GM21526 (cell line): ENCODE data around the gene LEFTY2.
"Not testable (repeated sequence)": the region's sequence is repeated elsewhere in the genome, so short reads cannot be mapped to it uniquely, and the experiment has no call there.

ENCODE experiments used
- ATAC-seq: cut with Tn5 transposase; IDR thresholded peaks from one replicate; pipeline ENCODE4 v1.9.1; 2021; ENCODE audit warnings: moderate library complexity; ENCODE audit not compliant: unreplicated experiment, low FRiP score

The LEFTY2 gene

DNA sequence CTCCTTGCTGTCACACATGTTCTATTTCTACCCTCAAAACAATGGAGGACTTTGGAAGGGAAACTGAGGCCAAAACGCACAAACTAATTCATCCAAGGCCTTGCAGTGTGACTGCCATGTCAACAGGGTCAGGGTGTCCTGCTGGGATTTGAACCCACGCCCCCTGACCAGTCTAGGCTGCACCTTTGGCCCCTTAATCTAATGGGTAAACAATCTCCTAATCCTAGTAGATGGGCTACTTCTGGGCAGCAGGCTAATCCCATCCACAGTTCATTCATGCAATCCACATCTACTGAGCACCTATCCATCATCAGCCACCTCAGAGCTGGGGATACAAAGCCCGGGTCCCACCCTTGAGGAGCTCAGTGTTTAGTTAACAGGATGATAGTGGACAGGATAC lies 17.0 kb upstream of the LEFTY2 start:
- no peak for ATAC-seq

DNA sequence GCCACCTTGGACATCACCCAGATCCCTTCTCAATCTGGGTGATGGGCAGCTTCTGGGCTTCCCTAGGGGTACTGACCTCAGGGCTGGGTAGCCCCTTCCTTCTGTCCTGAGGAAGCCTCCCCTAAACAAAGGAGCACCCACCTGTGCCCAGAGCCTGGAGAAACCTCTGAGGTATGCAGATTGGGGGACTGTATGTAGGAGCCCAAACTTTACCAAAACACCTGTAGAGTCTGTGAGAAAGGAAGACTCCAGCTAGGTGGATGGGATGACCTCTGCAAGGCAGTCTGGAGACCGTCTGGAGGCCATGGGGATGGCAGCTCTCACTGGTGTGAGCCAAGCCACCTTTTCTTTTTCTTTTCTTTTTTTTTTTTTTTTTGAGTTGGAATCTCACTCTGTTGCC lies 13.7 kb upstream of the LEFTY2 start:
- ATAC-seq, result no peak

DNA sequence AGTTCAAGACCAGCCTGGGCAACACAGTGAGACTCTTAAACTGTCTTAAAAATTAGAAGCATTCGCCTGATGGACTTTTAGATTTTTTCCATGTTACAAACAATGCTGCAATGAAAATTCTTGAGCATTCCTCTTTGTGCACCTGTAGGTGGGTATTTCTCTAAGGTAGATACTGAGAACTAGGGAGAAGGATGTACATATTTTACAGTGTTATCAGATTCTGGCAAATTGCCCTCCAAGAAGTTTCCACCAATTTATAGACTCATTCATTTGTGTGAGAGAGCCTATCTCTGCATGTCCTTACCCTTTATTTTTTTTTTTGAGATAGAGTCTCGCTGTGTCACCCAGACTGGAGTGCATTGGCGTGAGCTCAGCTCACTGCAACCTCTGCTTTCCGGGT lies 12.3 kb upstream of the LEFTY2 start:
- ATAC-seq, result no peak

- ATAC-seq, result no peak
Observed at GRCh38 chr1:225950905-225951497, 10.0 kb upstream of the LEFTY2 start.

DNA sequence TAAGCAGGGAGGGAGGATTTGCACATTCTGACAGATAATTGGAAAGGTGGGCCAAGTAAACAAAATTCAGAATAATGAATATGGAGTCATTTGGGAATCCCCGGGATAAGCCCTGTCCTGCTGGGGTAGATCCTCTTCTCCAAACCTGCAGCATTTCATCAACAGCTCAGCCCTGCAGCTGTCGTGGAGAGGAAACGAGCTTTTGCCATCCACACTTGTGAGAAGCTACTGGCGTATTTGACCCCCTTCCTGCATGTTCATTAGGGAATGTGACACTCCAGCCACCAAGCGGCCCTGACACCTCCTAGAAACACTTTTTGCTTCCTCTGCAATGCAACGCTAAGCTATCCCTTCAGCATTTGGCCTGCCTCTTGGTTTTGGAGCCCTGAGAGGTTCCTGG lies 8.0 kb upstream of the LEFTY2 start:
- ATAC-seq, result no peak

DNA sequence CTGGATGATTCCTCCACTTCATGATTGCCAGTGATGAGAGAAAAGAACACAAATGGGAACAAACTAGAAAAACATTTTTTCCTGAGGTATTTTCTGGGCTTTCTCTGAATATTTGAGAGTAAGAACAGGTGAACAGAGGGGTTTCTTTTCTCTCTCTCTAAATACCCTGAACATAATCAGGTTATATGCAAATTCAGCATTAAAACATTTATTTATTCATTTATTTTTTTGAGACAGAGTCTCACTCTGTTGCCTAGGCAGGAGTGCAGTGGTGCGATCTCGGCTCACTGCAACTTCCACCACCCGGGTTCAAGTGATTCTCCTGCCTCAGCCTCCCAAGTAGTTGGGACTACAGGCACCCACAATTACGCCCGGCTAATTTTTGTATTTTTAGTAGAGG lies 5.8 kb upstream of the LEFTY2 start:
- ATAC-seq, result no peak

- no peak for ATAC-seq
Observed at GRCh38 chr1:225946082-225946620, 5.1 kb upstream of the LEFTY2 start.

DNA sequence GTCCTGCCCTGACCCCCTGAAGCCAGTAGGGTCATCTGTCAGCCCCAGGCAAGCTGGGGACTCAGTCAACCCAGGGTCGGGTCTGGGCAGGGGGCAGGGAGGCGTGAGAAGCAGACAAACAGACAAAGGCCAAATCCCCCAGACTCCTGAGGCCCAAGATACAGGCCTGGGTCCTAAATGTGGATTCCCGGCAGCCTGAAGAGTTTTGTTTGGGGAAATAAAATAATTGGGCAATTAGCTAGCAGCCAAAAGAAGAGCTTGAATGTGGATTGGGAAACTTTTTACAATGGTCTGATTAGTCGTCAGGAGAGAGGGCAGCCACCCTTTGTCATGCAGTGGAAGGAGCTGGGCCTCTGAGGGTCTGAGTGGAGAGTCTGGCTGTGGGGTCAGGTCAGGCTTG lies 4.5 kb upstream of the LEFTY2 start:
- no peak for ATAC-seq

DNA sequence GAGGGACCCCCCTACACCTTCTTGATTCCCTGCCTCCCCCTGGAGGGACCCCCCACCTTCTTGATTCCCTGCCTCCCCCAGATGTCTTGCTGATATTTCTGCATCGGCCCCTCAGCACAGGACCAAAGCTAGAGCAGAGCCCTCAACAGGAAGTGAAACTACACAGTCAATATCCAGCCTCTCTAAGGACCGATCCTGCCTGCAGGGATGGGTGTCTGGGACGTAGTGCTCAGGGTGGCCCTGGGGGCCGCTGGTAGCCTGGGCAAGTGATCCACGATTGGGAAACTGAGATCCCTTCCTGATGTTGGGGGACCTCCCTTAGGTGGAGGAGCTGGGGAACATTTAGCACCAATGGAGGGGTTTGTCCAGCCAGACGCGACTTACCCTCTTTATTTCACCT lies 3.9 kb upstream of the LEFTY2 start:
- peak; percentile 48 for ATAC-seq

DNA sequence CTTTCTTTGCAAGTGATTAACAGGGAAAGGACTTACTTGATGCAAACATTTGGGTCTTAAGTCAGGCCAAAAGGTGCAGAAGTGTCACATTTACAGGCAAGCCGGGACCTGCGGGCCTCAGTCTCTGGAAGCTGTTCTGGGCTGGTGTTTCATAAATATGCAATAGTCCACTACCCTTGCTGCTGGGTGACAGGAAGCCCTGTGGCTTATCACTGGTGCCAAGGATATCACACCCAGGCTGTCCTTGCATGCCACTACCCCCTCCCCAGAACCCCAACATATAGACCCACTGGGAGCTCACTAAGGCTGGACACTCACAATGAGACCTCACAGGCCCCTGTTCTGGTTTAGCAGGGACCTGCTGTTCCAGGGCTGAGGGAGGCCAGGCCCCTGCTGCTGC lies 3.4 kb upstream of the LEFTY2 start:
- ATAC-seq, result no peak

- no peak for ATAC-seq
Observed at GRCh38 chr1:225943582-225943981, 2.6 kb upstream of the LEFTY2 start.

DNA sequence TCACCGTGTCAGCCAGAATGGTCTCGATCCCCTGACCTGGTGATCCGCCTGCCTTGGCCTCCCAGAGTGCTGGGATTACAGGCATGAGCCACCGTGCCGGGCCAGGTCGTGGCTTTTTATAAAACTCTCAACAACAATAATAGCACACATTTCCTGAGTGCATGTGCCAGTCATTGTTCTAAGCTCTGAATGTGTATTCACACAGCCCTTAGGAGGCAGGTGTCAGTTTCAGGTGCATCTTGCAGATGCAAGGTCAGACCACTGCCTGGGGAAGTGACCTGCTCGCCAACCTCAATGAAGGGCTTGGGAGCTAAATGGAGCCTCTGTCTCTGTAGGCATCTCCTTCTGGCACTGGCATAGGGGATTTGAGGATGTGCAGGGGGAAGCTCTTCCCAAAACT lies 1.6 kb upstream of the LEFTY2 start:
- ATAC-seq, result peak; percentile 89

GRCh38 chr1:225941942-225942222 lies 862 bp upstream of the LEFTY2 start:
- no peak for ATAC-seq

GRCh38 chr1:225940385-225941151 lies 452 bp downstream of the LEFTY2 start:
- ATAC-seq, result no peak

GRCh38 chr1:225939939-225940310 lies 1.1 kb downstream of the LEFTY2 start:
- not testable (repeated sequence) for ATAC-seq

- not testable (repeated sequence) for ATAC-seq
Observed at GRCh38 chr1:225939097-225939938, 1.7 kb downstream of the LEFTY2 start.

DNA sequence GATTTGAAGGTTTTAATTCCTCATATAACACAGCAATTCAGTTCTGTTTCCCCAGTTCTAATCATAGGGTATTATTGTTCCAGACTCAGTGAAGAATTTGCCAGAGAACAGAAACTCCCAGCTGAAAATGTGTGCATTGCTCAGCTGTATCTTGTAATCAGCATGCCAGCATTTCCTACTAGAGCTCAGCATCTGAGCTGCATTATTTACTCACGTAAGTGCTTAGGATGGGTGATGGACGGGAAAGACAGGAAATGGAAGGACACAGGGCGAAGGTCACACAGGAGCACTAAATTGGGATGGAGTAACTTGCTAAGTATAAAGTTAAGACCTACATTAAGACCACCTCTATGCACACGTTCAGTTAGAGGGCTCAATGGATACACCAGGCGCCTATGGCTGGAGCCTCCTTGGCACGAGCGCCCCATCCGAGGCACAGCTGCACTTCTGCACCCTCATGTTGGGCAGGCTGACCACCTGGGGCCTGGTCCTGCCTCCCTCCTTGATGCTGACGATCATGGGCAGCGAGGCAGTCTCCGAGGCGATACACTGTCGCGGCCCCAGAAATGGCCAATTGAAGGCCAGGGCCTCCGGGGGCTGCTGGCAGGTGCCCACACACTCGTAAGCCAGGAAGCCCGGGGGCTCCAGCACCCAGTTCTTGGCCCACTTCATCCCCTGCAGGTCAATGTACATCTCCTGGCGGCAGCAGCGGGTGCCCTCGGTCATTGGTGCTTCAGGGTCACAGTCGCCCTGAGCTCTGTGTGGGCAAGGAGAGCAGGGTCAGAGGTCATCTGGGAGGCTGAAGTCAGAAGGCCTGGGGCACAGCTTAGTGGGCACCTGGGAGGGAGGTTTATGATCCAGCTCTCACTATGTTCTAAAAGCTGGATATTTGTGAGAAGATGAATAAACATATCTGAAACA lies 3.7 kb downstream of the LEFTY2 start:
- no peak for ATAC-seq

GRCh38 chr1:225936523-225936922 lies 4.5 kb downstream of the LEFTY2 start:
- no peak for ATAC-seq

DNA sequence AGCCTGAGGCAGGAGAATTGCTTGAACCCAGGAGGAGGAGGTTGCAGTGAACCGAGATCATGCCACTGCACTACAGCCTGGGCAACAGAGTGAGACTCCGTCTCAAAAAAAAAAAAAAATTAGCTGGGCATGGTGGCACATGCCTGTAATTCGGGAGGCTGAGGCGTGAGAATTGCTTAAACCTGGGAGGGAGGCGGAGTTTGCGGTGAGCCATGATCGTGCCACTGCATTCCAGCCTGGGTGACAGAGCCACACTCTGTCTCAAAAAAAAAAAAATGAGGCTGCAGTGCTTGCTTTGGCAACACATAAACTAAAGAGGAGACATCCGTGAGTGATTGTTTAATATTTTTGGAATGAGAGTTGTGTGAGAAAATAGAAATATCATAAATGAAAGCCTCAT lies 4.9 kb downstream of the LEFTY2 start:
- ATAC-seq, result not testable (repeated sequence)

DNA sequence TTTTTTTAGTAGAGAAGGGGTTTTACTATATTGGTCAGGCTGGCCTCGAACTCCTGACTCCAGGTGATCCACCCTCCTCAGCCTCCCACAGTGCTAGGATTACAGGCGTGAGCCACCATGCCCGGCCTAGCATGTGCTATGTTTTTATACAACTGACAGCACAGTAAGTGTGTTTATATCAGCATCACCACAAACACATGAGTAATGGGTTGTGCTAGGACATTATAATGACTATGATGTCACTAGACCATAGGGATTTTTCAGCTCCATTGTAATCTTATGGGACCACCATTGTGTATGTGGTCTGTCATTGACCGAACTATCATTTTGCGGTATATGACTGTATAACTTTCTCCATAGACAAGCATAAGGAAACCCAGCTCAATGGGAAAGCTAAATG lies 6.3 kb downstream of the LEFTY2 start:
- no peak for ATAC-seq
